Natural killer cell (primary cell): ENCODE measurements around the gene AGPAT3. TPM values are rescaled to one million over a fixed set of nuclear protein-coding genes. Genes with fewer than 3 reads are reported as not detected.

Experiments
- ATAC-seq, 3 donors: fragments of 150-1000 bp in 2 of 3; fragments of 200-7000 bp in 1 of 3; cut with Tn5 transposase; 1 replicate in 1 of 3; 2 replicates in 2 of 3; pipeline ENCODE4 v1.10.0; 2021; ENCODE audit warnings: mild to moderate bottlenecking in 2 of 3, moderate library complexity in 2 of 3
- DNase-seq, 2 donors: peaks; one replicate each; pipeline versions ENCODE4 v3.0.0 to v3.0.0-alpha.2; 2013 to 2021; ENCODE audit warnings: mixed read lengths in 1 of 2
- H3K27ac ChIP-seq: one replicate; pipeline ENCODE4 v1.5.1; 2013; ENCODE audit warnings: mild to moderate bottlenecking, low read length
- H3K27me3 ChIP-seq: one replicate; pipeline ENCODE4 v1.6.1; 2013; ENCODE audit warnings: low read length; ENCODE audit not compliant: control insufficient read depth, insufficient read depth
- H3K36me3 ChIP-seq: one replicate; pipeline ENCODE4 v1.6.1; 2013; ENCODE audit warnings: low read length; ENCODE audit not compliant: control insufficient read depth, insufficient read depth
- H3K4me1 ChIP-seq: one replicate; pipeline ENCODE4 v1.6.1; 2013; ENCODE audit warnings: low read length; ENCODE audit not compliant: control insufficient read depth, insufficient read depth
- H3K4me3 ChIP-seq: one replicate; pipeline ENCODE4 v1.5.1; 2013; ENCODE audit warnings: low read length
- H3K9me3 ChIP-seq: one replicate; pipeline ENCODE4 v1.6.1; 2013; ENCODE audit warnings: low read length; ENCODE audit not compliant: control insufficient read depth, insufficient read depth
- H3K27ac Mint-ChIP-seq, 2 donors: one replicate each; pipeline ENCODE4 v1.8.0; 2022; ENCODE audit warnings: mild to moderate bottlenecking in 2 of 2, mixed read lengths in 2 of 2, moderate library complexity in 1 of 2
- H3K27me3 Mint-ChIP-seq, 2 donors: one replicate each; pipeline ENCODE4 v1.8.0; 2022; ENCODE audit warnings: low read depth in 2 of 2, mixed read lengths in 2 of 2
- H3K36me3 Mint-ChIP-seq: one replicate; pipeline ENCODE4 v1.8.0; 2022; ENCODE audit warnings: mixed read lengths
- H3K4me1 Mint-ChIP-seq, 2 donors: one replicate each; pipeline ENCODE4 v1.8.0; 2022; ENCODE audit warnings: mixed read lengths in 2 of 2
- H3K4me3 Mint-ChIP-seq: one replicate; pipeline ENCODE4 v1.8.0; 2022; ENCODE audit warnings: mild to moderate bottlenecking, moderate library complexity, mixed read lengths
- H3K9me3 Mint-ChIP-seq, 2 donors: one replicate each; pipeline ENCODE4 v1.8.0; 2022; ENCODE audit warnings: mixed read lengths in 2 of 2
- CTCF ChIP-seq: fragments of 200-600 bp; IDR thresholded peaks from one replicate; pipeline ENCODE4 v1.8.0; 2022; ENCODE audit warnings: antibody characterized with exemption
- WGBS: methylation state at CpG from one replicate; pipeline ENCODE4 v1.1.7; 2013; ENCODE audit warnings: missing lambda C conversion rate; ENCODE audit not compliant: insufficient coverage; 5-methylcytosine and 5-hydroxymethylcytosine counted together
- intact Hi-C: fragments of 100-400 bp; cut with micrococcal nuclease; formaldehyde crosslinking; loops from one replicate; pipeline ENCODE4 v1.14.2; 2022
- total RNA-seq, 4 donors: library from RNA; stranded (reverse); fragments of 120-200 nt in 1 of 4; gene quantifications; one replicate each; pipeline versions ENCODE4 v1.2.3 to v1.2.4, GENCODE V29; 2013 to 2022

AGPAT3 gene
- total RNA-seq, 3 donors from 2014 or later (not counting 1 experiment from before 2014, with no cell fraction given), result 39.5 to 45.7 (median 42.3) TPM

DNA sequence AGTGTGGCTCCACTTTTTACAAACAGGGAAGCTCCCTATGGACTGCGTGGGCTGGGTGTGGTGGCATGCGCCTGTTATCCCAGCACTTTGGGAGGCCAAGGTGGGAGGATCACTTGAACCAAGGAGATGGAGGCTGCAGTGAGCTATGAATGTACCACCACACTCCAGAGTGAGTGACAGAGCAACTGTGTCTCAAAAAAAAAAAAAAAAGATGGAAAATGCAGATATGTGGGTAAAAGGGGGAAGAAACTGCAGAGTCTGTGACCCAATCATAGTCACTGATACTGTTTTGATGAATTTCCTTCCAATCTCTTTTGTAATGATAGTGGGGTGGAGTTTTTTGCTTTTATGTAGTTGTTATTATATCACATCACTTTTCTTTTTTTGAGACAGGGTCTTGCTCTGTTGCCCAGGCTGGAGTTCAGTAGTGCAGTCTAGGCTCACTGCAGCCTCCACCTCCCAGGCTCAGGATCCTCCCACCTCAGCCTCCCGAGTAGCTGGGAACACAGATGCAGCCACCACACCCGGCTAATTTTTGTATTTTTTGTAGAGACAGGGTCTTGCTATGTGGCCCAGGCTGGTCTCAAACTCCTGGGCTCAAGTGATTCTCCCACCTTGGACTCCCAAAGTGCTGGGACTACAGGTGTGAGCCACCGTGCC is 138.4 kb downstream of the AGPAT3 start:
- no peaks in the 10 kb centered on the region for H3K36me3 Mint-ChIP-seq
- 93% methylated on average over 3 of the region's 5 CpGs for WGBS
- no peak overlapping the region for H3K27ac Mint-ChIP-seq

DNA sequence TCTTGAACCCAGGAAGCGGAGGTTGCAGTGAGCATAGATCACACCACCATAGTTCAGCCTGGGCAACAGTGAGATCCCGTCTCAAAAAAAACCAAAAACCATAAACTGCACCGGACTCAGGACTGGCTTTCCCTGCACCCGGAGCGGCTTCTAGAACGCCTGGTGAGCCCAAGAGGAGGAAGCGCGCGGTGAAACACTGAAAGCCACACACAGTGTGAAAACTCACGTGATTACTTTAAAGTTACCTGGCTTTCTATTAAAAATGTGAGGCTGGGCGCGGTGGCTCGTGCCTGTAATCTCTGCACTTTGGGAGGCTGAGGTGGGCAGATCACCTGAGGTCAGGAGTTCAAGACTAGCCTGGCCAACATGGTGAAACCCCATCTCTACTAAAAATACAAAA is 140.0 kb downstream of the AGPAT3 start:
- Mint-ChIP-seq H3K27ac (no peak overlapping the region), H3K4me3 (no peak overlapping the region), H3K36me3 (no peaks in the 10 kb centered on the region), H3K27me3 (no peaks in the 10 kb centered on the region), H3K9me3 (no peaks in the 10 kb centered on the region), H3K4me1 (peaks cover 6 to 8% of the 10 kb centered on the region in 2 donors)
- Histone ChIP-seq H3K4me1 (peaks cover 7% of the 10 kb centered on the region), H3K9me3 (no peaks in the 10 kb centered on the region), H3K36me3 (no peaks in the 10 kb centered on the region), H3K27ac (no peak overlapping the region), H3K27me3 (no peaks in the 10 kb centered on the region), H3K4me3 (no peak overlapping the region)
- TF ChIP-seq CTCF, result no peak
- intact Hi-C loops, result no loop called here
- no peak for ATAC-seq
- DNase-seq, result no peak
- 92% methylated on average over 13 of the region's 13 CpGs for whole genome bisulfite sequencing

More for the DNA sequence above, 138.4 kb downstream of the AGPAT3 start:
- Histone ChIP-seq H3K27ac (no peak overlapping the region), H3K27me3 (no peaks in the 10 kb centered on the region), H3K36me3 (no peaks in the 10 kb centered on the region), H3K4me1 (no peaks in the 10 kb centered on the region), H3K9me3 (no peaks in the 10 kb centered on the region), H3K4me3 (no peak overlapping the region)
- Mint-ChIP-seq H3K9me3 (no peaks in the 10 kb centered on the region), H3K27me3 (no peaks in the 10 kb centered on the region), H3K4me3 (no peak overlapping the region), H3K4me1 (no peaks in the 10 kb centered on the region)
- intact Hi-C loops, result no loop called here
- no peak for ATAC-seq
- no peak for TF ChIP-seq CTCF
- DNase-seq, result no peak

DNA sequence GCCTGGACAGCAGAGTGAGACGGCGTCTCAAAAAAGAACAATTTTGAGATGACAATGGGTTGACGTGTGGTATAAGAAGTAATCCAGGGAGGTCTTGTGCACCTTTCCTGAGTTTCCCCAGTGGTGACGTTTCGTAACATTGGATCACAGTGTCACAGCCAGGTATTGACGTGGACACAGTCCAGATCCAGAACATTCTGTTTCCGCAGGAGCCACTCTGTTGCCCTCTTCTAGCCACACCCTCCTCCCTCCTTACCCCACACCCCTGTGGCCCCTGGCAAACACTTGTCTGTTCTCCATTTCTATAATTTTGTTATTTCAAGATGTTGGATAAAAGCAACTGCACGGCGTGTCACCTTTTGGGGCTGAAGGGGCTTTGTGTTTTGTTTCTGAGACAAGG is 140.6 kb downstream of the AGPAT3 start:
- H3K27ac Mint-ChIP-seq, result no peak overlapping the region

More for the DNA sequence above, 140.6 kb downstream of the AGPAT3 start:
- ATAC-seq (no peak), DNase-seq (no peak)
- Histone ChIP-seq H3K36me3 (no peaks in the 10 kb centered on the region), H3K4me3 (no peak overlapping the region), H3K9me3 (no peaks in the 10 kb centered on the region), H3K27me3 (no peaks in the 10 kb centered on the region), H3K27ac (no peak overlapping the region), H3K4me1 (peaks cover 12% of the 10 kb centered on the region)
- 92% methylated on average over 9 of the region's 9 CpGs for WGBS
- no peaks in the 10 kb centered on the region for H3K27me3 Mint-ChIP-seq
- no peaks in the 10 kb centered on the region for H3K9me3 Mint-ChIP-seq
- TF ChIP-seq CTCF, result no peak
- no peaks in the 10 kb centered on the region for H3K36me3 Mint-ChIP-seq
- peaks cover 11 to 13% of the 10 kb centered on the region in 2 donors for H3K4me1 Mint-ChIP-seq
- H3K4me3 Mint-ChIP-seq, result no peak overlapping the region
- intact Hi-C loops, result no loop called here
